ENCODE results near the gene SIGLEC11. TPM values are rescaled to one million over a fixed set of nuclear protein-coding genes. Genes with fewer than 3 reads are reported as not detected.

The SIGLEC11 gene
- total RNA-seq, 2 donors from 2014 or later, result not detected

GRCh38 chr19:49907745-49908446 lies 53.1 kb downstream of the SIGLEC11 start:
- Mint-ChIP-seq H3K36me3 (peaks cover 0 to 48% of the 10 kb centered on the region in 2 donors), H3K27ac (peak overlapping the region; percentile 16 to 68), H3K9me3 (no peaks in the 10 kb centered on the region)
- DNase-seq (ENCODE audit: low spot score in 2 of 2) (no peak), ATAC-seq (peak in 1 of 2 donors; percentile 15)

- Mint-ChIP-seq H3K36me3 (peaks cover 0 to 43% of the 10 kb centered on the region in 2 donors), H3K27ac (no peak overlapping the region), H3K9me3 (no peaks in the 10 kb centered on the region)
- no peak for ATAC-seq
- DNase-seq (ENCODE audit: low spot score in 2 of 2), result no peak
Measured at GRCh38 chr19:49906879-49907564, 54.0 kb downstream of the SIGLEC11 start.

GRCh38 chr19:49904136-49904535 lies 56.8 kb downstream of the SIGLEC11 start:
- H3K36me3 Mint-ChIP-seq, result peaks cover 0 to 26% of the 10 kb centered on the region in 2 donors
- H3K27ac Mint-ChIP-seq, result no peak overlapping the region
- no peaks in the 10 kb centered on the region for H3K9me3 Mint-ChIP-seq
- no peak for ATAC-seq
- no peak for DNase-seq (ENCODE audit: low spot score in 2 of 2)

Other genes with a start within 250 kb of the SIGLEC11 start
- 1 to 10 TPM in 1 of 2 donors, under 1 TPM in 1; 0.57 to 1.9 TPM for gene TSKS, start 197.9 kb downstream of the SIGLEC11 start, total RNA-seq
- gene AP2A1, start 194.2 kb downstream of the SIGLEC11 start, total RNA-seq, result 100 to 1,000 TPM in 1 of 2 donors, 10 to 100 TPM in 1; 79.0 to 137 TPM
- 10 to 100 TPM; 14.8 to 24.8 TPM for gene FUZ, start 147.9 kb downstream of the SIGLEC11 start, total RNA-seq
- 10 to 100 TPM; 58.4 to 68.2 TPM for gene MED25, start 142.9 kb downstream of the SIGLEC11 start, total RNA-seq
- 100 to 1,000 TPM; 110 TPM for gene PTOV1, start 110.0 kb downstream of the SIGLEC11 start, total RNA-seq
- 100 to 1,000 TPM in 1 of 2 donors, 10 to 100 TPM in 1; 90.6 to 119 TPM for gene PNKP, start 93.6 kb downstream of the SIGLEC11 start, total RNA-seq
- gene AKT1S1, start 83.8 kb downstream of the SIGLEC11 start, total RNA-seq, result 10 to 100 TPM; 16.9 to 34.4 TPM
- 10 to 100 TPM; 28.8 to 53.0 TPM for gene TBC1D17, start 83.5 kb downstream of the SIGLEC11 start, total RNA-seq
- gene IL4I1, start 64.3 kb downstream of the SIGLEC11 start, total RNA-seq, result 10 to 100 TPM in 1 of 2 donors, 1 to 10 TPM in 1; 6.3 to 11.1 TPM
- 10 to 100 TPM in 1 of 2 donors, 1 to 10 TPM in 1; 7.7 to 13.2 TPM for gene ATF5, start 32.0 kb downstream of the SIGLEC11 start, total RNA-seq
- gene NUP62, start 31.7 kb downstream of the SIGLEC11 start, total RNA-seq, result 100 to 1,000 TPM in 1 of 2 donors, 10 to 100 TPM in 1; 82.5 to 109 TPM
- gene VRK3, start 64.2 kb upstream of the SIGLEC11 start, total RNA-seq, result 10 to 100 TPM; 54.0 to 60.0 TPM
- 10 to 100 TPM; 15.2 to 15.8 TPM for gene ZNF473, start 64.8 kb upstream of the SIGLEC11 start, total RNA-seq
- not detected for gene IZUMO2, start 202.1 kb upstream of the SIGLEC11 start, total RNA-seq
- gene MYH14, start 242.4 kb upstream of the SIGLEC11 start, total RNA-seq, result not detected